ENCODE results near the gene AHCYL2.
"Not testable (repeated sequence)": the region's sequence is repeated elsewhere in the genome, so short reads cannot be mapped to it uniquely, and the experiment has no call there.

The AHCYL2 gene

GRCh38 chr7:129426482-129426881 is 201.7 kb downstream of the AHCYL2 start:
- DNase-seq (ENCODE audit: low read depth), result no peak

GRCh38 chr7:129427526-129428045 is 202.8 kb downstream of the AHCYL2 start:
- no peak for DNase-seq (ENCODE audit: low read depth)

GRCh38 chr7:129431911-129432643 is 207.2 kb downstream of the AHCYL2 start:
- no peak for DNase-seq (ENCODE audit: low read depth)

- DNase-seq (ENCODE audit: low read depth), result peak; percentile 84
Measured at GRCh38 chr7:129433847-129434674, 209.2 kb downstream of the AHCYL2 start, which contains the start of gene STRIP2. Gene STRIP2, plus strand, starts transcription at chr7:129434432. Its CDS starts 41 bp downstream, at chr7:129434473.

GRCh38 chr7:129434675-129435318 is 210.0 kb downstream of the AHCYL2 start:
- DNase-seq (ENCODE audit: low read depth), result no peak

- DNase-seq (ENCODE audit: low read depth), result no peak
Measured at GRCh38 chr7:129435414-129435829, 210.6 kb downstream of the AHCYL2 start.

- no peak for DNase-seq (ENCODE audit: low read depth)
Measured at GRCh38 chr7:129436335-129436923, 211.6 kb downstream of the AHCYL2 start.

- no peak for DNase-seq (ENCODE audit: low read depth)
Measured at GRCh38 chr7:129437190-129437589, 212.4 kb downstream of the AHCYL2 start.

- DNase-seq (ENCODE audit: low read depth), result no peak
Measured at GRCh38 chr7:129438281-129438838, 213.5 kb downstream of the AHCYL2 start.

GRCh38 chr7:129438839-129439651 is 214.2 kb downstream of the AHCYL2 start:
- DNase-seq (ENCODE audit: low read depth), result no peak

GRCh38 chr7:129439963-129440625 is 215.3 kb downstream of the AHCYL2 start:
- DNase-seq (ENCODE audit: low read depth), result no peak

GRCh38 chr7:129443612-129444011 is 218.8 kb downstream of the AHCYL2 start:
- DNase-seq (ENCODE audit: low read depth), result no peak

- DNase-seq (ENCODE audit: low read depth), result not testable (repeated sequence)
Measured at GRCh38 chr7:129444776-129445175, 219.9 kb downstream of the AHCYL2 start.

- not testable (repeated sequence) for DNase-seq (ENCODE audit: low read depth)
Measured at GRCh38 chr7:129446925-129447324, 222.1 kb downstream of the AHCYL2 start.

- not testable (repeated sequence) for DNase-seq (ENCODE audit: low read depth)
Measured at GRCh38 chr7:129447445-129447844, 222.6 kb downstream of the AHCYL2 start.

GRCh38 chr7:129448608-129449007 is 223.8 kb downstream of the AHCYL2 start:
- not testable (repeated sequence) for DNase-seq (ENCODE audit: low read depth)

- DNase-seq (ENCODE audit: low read depth), result no peak
Measured at GRCh38 chr7:129450295-129450694, 225.5 kb downstream of the AHCYL2 start.

- no peak for DNase-seq (ENCODE audit: low read depth)
Measured at GRCh38 chr7:129452589-129453231, 227.9 kb downstream of the AHCYL2 start.

- DNase-seq (ENCODE audit: low read depth), result no peak
Measured at GRCh38 chr7:129453510-129454248, 228.8 kb downstream of the AHCYL2 start.
